SJSA1 (cell line): Measurements from ENCODE around the gene TGFB2. TPM values are rescaled to one million over a fixed set of nuclear protein-coding genes. Genes with fewer than 3 reads are reported as not detected.

Source experiments
- DNase-seq, 2 experiments: peaks; one replicate each; pipeline ENCODE4 v3.0.0-alpha.2; 2015 to 2020; ENCODE audit warnings: low spot score in 2 of 2, low read depth in 1 of 2
- H3K27ac ChIP-seq: fragments of 250-450 bp; sonication (Bioruptor Pico); 2 replicates; pipeline ENCODE4 v1.5.1; 2020; ENCODE audit warnings: mild to moderate bottlenecking, moderate library complexity
- H3K27me3 ChIP-seq: fragments of 250-450 bp; sonication (Bioruptor Pico); replicated peaks from 2 replicates; pipeline ENCODE4 v1.5.1; 2020; ENCODE audit warnings: mild to moderate bottlenecking, moderate library complexity
- H3K36me3 ChIP-seq: fragments of 250-450 bp; sonication (Bioruptor Pico); 2 replicates; pipeline ENCODE4 v1.5.1; 2020; ENCODE audit warnings: mild to moderate bottlenecking
- H3K4me1 ChIP-seq: fragments of 250-450 bp; sonication (Bioruptor Pico); replicated peaks from 2 replicates; pipeline ENCODE4 v1.6.1; 2021; ENCODE audit warnings: mild to moderate bottlenecking
- H3K4me3 ChIP-seq: fragments of 250-450 bp; sonication (Bioruptor Pico); 2 replicates; pipeline ENCODE4 v1.5.1; 2020; ENCODE audit warnings: mild to moderate bottlenecking
- H3K9me3 ChIP-seq: fragments of 250-450 bp; sonication (Bioruptor Pico); replicated peaks from 2 replicates; pipeline ENCODE4 v1.5.1; 2020; ENCODE audit warnings: mild to moderate bottlenecking
- total RNA-seq: library from RNA; depleted of rRNA; stranded (reverse); fragments of >200 nt; shearing (Covaris generic); gene quantifications from 2 replicates; pipeline ENCODE4 v1.2.3, GENCODE V29; 2014

Gene TGFB2
- total RNA-seq, 1 experiment from 2014 or later, result 7.4 TPM

GRCh38 chr1:218436997-218437396 lies 91.9 kb downstream of the TGFB2 start:
- no peak for DNase-seq
- Histone ChIP-seq H3K36me3 (peaks cover 21% of the 10 kb centered on the region), H3K4me1 (peaks cover 5% of the 10 kb centered on the region), H3K4me3 (no peak overlapping the region), H3K9me3 (no peaks in the 10 kb centered on the region), H3K27me3 (no peaks in the 10 kb centered on the region), H3K27ac (no peak overlapping the region)

- no peaks in the 10 kb centered on the region for H3K27me3 ChIP-seq
- H3K4me3 ChIP-seq, result no peak overlapping the region
- no peak overlapping the region for H3K27ac ChIP-seq
- H3K4me1 ChIP-seq, result peaks cover 5% of the 10 kb centered on the region
- DNase-seq, result peak in 1 of 2 experiments; percentile 23
- H3K36me3 ChIP-seq, result peaks cover 16% of the 10 kb centered on the region
- no peaks in the 10 kb centered on the region for H3K9me3 ChIP-seq
Measured at GRCh38 chr1:218439541-218440295, 94.6 kb downstream of the TGFB2 start.

GRCh38 chr1:218443255-218443654 lies 98.1 kb downstream of the TGFB2 start:
- Histone ChIP-seq H3K36me3 (peaks cover 14% of the 10 kb centered on the region), H3K27me3 (no peaks in the 10 kb centered on the region), H3K4me1 (peaks cover 5% of the 10 kb centered on the region), H3K4me3 (no peak overlapping the region), H3K27ac (no peak overlapping the region), H3K9me3 (no peaks in the 10 kb centered on the region; the same call in 1 of the 2 replicates)
- DNase-seq, result no peak

GRCh38 chr1:218444173-218444572 lies 99.0 kb downstream of the TGFB2 start:
- Histone ChIP-seq H3K4me1 (peaks cover 5% of the 10 kb centered on the region), H3K9me3 (no peaks in the 10 kb centered on the region; the same call in 1 of the 2 replicates), H3K4me3 (no peak overlapping the region), H3K27me3 (no peaks in the 10 kb centered on the region), H3K27ac (no peak overlapping the region), H3K36me3 (peaks cover 13% of the 10 kb centered on the region)
- no peak for DNase-seq

GRCh38 chr1:218444588-218444987 lies 99.5 kb downstream of the TGFB2 start:
- Histone ChIP-seq H3K36me3 (peaks cover 8% of the 10 kb centered on the region), H3K27ac (no peak overlapping the region), H3K4me1 (peaks cover 3% of the 10 kb centered on the region), H3K4me3 (no peak overlapping the region), H3K9me3 (no peaks in the 10 kb centered on the region; the same call in 1 of the 2 replicates), H3K27me3 (no peaks in the 10 kb centered on the region)
- DNase-seq, result no peak

- Histone ChIP-seq H3K36me3 (no peaks in the 10 kb centered on the region), H3K4me3 (no peak overlapping the region), H3K4me1 (no peaks in the 10 kb centered on the region), H3K27ac (no peak overlapping the region), H3K9me3 (no peaks in the 10 kb centered on the region; the same call in 1 of the 2 replicates), H3K27me3 (no peaks in the 10 kb centered on the region)
- no peak for DNase-seq
Measured at GRCh38 chr1:218447010-218447689, 102.0 kb downstream of the TGFB2 start.

- no peaks in the 10 kb centered on the region for H3K36me3 ChIP-seq
- no peak overlapping the region for H3K4me3 ChIP-seq
- no peaks in the 10 kb centered on the region for H3K4me1 ChIP-seq
- no peaks in the 10 kb centered on the region for H3K27me3 ChIP-seq
- no peaks in the 10 kb centered on the region; the same call in 1 of the 2 replicates for H3K9me3 ChIP-seq
- DNase-seq, result no peak
- no peak overlapping the region for H3K27ac ChIP-seq
Measured at GRCh38 chr1:218451415-218451814, 106.3 kb downstream of the TGFB2 start.

- no peak overlapping the region for H3K4me3 ChIP-seq
- H3K27ac ChIP-seq, result no peak overlapping the region
- no peaks in the 10 kb centered on the region for H3K27me3 ChIP-seq
- H3K36me3 ChIP-seq, result no peaks in the 10 kb centered on the region
- peaks cover 9% of the 10 kb centered on the region for H3K4me1 ChIP-seq
- DNase-seq, result no peak
- H3K9me3 ChIP-seq, result no peaks in the 10 kb centered on the region
Measured at GRCh38 chr1:218454700-218455282, 109.7 kb downstream of the TGFB2 start.

GRCh38 chr1:218456444-218456843 lies 111.3 kb downstream of the TGFB2 start:
- Histone ChIP-seq H3K36me3 (no peaks in the 10 kb centered on the region), H3K27me3 (no peaks in the 10 kb centered on the region), H3K4me3 (no peak overlapping the region), H3K9me3 (no peaks in the 10 kb centered on the region), H3K27ac (no peak overlapping the region), H3K4me1 (peaks cover 25% of the 10 kb centered on the region)
- DNase-seq, result no peak

GRCh38 chr1:218459450-218459849 lies 114.3 kb downstream of the TGFB2 start:
- no peaks in the 10 kb centered on the region for H3K9me3 ChIP-seq
- no peaks in the 10 kb centered on the region for H3K27me3 ChIP-seq
- no peak for DNase-seq
- no peak overlapping the region for H3K4me3 ChIP-seq
- no peaks in the 10 kb centered on the region for H3K36me3 ChIP-seq
- H3K4me1 ChIP-seq, result peaks cover 48% of the 10 kb centered on the region
- peak overlapping the region; percentile 77 for H3K27ac ChIP-seq

GRCh38 chr1:218459878-218460711 lies 115.0 kb downstream of the TGFB2 start:
- no peaks in the 10 kb centered on the region for H3K9me3 ChIP-seq
- H3K4me3 ChIP-seq, result no peak overlapping the region
- peak; percentile 70 to 87 for DNase-seq
- H3K27ac ChIP-seq, result peak overlapping the region; percentile 77
- H3K27me3 ChIP-seq, result no peaks in the 10 kb centered on the region
- peaks cover 54% of the 10 kb centered on the region for H3K4me1 ChIP-seq
- no peaks in the 10 kb centered on the region for H3K36me3 ChIP-seq

GRCh38 chr1:218461351-218461750 lies 116.2 kb downstream of the TGFB2 start:
- H3K4me3 ChIP-seq, result no peak overlapping the region
- H3K9me3 ChIP-seq, result no peaks in the 10 kb centered on the region
- no peak for DNase-seq
- peaks cover 62% of the 10 kb centered on the region for H3K4me1 ChIP-seq
- no peaks in the 10 kb centered on the region for H3K36me3 ChIP-seq
- H3K27ac ChIP-seq, result peak overlapping the region; percentile 77; the same call in 1 of the 2 replicates
- no peaks in the 10 kb centered on the region for H3K27me3 ChIP-seq

- H3K36me3 ChIP-seq, result no peaks in the 10 kb centered on the region
- no peaks in the 10 kb centered on the region for H3K9me3 ChIP-seq
- no peak overlapping the region for H3K27ac ChIP-seq
- H3K27me3 ChIP-seq, result no peaks in the 10 kb centered on the region
- no peak overlapping the region for H3K4me3 ChIP-seq
- peaks cover 68% of the 10 kb centered on the region for H3K4me1 ChIP-seq
- no peak for DNase-seq
Measured at GRCh38 chr1:218462116-218462515, 117.0 kb downstream of the TGFB2 start.
